ENCODE results near the gene PIP4K2C.
"Not testable (repeated sequence)": the region's sequence is repeated elsewhere in the genome, so short reads cannot be mapped to it uniquely, and the experiment has no call there.

The PIP4K2C gene

DNA sequence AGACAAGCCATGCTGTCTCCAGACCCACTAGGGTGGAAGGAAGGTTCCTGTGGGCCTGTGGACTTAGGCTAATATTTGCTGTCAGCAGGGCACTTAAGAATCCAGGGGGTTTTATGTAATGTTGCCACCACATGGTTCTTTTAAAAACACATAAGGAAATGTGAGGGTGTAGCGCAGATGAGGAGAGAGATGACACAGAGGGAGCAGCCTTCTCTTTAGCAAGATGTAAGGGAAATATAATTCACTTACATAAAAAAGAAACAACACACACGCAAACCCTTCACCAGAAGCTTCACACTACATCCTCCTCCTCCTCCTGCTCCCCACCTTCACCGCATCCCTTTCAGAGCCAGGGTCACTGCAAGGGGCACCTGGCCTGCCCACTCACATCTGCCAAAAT, 4.9 kb upstream of the PIP4K2C start:
- DNase-seq: no peak

DNA sequence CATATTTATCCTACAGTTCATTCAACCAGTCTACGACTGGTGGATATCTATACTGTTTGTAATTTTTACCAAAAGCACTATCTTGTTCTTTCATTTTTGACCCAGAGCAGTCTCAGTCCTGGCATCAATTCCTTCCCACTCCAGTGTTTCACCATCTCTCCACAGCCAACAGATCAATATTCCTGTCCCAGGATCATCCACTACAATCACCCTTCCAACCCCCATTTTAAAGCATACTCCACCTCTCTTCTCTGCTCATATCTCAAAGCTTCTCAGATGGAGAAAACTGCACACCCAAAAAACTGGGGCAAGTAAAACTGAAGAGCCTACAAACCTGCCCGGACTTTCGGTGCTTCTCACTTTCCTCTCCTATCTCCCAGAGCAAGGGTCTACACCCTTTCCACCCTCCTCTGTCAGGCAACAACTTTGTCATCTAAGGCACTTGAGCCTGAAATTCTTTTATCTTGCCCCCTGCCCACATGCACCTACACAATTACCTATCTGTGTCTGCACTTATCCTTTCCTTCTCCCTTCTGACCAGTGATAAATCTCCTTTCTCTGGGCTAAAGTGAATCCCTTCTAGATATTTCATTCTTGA, 4.1 kb upstream of the PIP4K2C start:
- no peak for DNase-seq

DNA sequence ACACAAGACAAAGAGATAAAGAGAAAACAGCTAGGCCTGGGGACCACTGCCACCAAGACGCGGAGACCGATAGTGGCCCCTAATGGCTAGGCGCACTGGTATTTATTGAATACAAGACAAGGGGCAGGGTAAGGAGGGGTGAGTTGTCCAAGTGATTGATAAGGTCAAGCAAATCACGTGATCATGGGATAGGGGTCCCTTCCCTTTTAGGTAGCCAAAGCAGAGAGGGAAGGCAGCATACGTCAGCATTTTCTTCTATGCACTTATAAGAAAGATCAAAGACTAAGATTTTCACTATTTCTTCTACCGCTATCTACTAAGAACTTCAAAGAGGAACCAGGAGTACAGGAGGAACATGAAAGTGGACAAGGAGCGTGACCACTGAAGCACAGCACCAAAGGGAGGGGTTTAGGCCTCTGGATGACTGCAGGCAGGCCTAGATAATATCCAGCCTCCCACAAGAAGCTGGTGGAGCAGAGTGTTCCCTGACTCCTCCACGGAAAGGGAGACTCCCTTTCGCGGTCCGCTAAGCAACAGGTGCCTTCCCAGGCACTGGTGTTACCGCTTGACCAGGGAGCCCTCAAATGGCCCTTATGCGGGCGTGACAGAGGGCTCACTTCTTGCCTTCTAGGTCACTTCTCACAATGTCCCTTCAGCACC, 1.9 kb upstream of the PIP4K2C start:
- DNase-seq: not testable (repeated sequence)

DNA sequence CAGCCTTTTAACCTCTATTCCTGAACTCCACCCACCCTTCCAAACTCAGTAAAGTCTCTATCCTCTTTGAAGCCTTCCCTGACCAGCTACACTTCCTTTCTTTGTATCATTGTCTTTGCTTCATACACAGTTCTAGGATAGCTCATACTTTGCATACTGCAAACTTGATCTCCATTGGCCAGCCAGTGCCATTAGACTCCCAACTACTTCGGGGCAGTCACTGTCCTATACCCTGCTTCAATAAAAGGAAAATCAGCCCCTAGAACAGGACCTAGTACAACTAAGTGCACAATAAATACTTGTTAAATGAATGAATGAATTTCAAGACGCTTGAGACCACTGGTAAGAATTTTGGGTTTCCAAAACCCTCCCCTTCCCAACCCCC, 521 bp upstream of the PIP4K2C start:
- no peak for DNase-seq

DNA sequence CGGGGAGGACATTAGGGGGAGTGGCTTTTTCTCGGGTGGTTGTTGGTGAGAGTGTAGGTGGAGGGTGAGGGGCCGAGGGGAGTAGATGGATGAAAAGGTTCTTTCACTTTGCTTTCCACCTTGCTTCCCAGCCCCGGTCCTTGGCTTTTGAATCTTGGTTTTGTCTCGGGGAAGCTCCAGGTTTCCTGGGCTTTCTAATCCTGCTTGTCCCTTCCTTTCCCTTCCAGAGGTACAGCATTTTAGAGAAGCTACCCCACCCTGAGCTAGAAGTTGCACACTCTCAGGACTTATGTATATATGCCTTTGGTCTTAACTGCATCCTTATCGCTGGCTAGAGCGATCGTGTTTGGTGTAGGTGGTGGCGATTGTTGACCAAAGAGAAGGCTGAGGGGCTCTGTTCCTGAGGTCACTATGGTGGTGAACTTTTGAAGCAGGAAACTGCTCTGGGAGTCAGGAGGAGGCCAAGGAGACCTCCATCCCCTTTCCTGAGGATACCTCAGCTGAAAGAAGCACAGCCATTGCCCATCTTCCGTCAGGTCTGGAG, 862 bp downstream of the PIP4K2C start:
- no peak for DNase-seq

DNA sequence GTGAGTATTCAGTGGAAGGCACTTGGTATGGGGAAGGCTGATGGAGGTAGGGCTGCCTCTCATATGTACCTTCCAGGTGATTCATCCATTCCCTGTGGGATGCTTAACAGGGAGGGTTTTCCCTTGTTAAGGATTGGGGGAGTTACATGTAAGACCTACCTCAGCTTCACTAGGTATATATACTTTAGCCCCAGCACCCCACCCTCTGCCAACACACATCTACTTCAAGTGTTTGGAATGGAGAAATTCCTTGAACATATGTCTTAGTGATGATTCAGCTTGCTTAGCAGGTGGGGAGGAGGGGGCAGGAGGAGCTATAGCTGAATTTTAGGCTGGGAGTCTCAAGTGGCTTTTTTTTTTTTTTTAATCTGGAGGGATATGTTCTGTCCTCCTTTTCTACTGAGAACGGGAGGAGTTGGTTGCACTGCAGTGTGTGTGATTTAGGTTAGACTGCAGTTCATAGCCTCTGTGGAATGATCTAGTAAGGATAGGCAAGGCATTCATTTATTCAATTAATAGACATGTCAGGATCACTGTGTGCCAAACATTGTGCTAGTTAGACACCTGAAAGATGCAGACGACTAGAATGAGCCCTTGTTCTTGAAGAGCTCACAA, 1.7 kb downstream of the PIP4K2C start:
- DNase-seq: peak; percentile 77

DNA sequence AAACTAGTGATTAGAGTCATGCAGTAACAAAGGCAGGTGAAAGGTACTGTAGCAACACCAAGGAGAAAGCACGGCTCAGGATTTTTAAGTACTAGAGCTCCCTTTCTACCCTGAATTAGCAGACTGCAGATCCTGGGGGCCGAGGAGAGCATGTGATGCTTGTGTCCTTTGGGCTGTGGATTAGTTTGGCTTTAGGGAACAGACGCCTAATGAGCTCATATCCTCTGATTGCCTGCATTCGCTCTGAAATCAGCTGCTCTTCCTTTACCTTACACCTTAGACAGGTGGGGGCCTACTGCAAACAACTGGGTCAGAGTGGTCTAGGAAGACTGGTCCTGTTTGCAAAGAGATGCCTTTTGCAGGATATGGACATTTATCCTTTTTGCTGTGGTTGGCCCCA, 2.2 kb downstream of the PIP4K2C start:
- no peak for DNase-seq

DNA sequence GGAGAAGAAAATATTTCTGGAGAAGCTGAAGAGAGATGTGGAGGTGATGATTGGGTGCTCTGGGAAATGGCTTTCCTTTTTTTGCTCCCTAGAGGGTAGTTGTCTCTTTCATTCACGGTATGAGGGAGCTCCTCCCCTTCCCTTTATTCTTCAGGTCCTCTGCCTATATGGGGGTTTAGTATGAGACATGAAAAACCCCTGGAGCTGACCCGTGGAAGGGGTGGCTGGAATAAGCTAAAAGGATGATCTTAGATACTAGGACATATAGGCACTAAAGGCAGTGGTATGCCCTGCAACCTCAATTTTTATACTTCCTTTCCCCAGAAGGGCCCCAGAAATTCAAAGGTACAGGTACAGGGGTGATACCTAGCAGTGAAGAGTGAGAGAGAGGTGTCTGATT, 9.4 kb downstream of the PIP4K2C start:
- DNase-seq: no peak

DNA sequence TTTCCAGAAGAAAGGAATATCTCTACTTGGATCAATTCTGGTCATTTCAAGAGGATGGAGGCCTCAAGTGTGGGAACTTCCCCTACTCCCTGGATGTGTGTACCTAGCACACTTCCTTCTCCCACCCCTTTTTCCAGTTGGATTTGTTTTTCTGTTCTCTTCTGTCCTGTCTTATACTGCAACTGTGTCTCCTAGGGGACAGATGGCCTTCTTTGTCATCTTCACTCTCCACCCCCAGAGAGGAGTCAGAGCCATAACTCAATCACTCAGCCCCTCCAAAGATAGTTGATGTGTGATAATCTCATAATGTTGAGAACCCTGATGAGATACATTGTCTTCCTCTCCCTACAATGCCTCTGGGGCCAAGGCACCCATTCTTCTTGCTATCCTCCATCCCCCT, 11.6 kb downstream of the PIP4K2C start:
- DNase-seq: no peak

DNA sequence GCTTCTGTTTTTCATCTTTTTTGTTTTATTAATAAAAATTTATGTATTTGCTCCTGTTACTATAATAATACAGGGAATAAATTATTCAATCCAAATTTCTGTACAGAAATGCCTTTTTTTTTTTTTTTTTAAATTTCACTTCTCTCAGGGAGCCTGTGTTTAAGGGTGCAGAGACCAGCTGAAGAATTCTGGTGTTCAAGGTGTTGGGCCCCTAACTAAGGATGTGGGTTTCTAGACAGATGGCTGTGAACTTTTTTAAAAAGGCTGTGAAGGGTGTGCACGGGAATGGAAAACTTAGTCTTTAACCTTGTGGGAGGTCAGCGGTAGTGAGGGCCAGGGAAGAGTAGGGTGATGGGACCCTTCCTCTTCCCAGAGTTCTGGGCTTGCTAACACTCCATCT, 12.3 kb downstream of the PIP4K2C start:
- DNase-seq: no peak

DNA sequence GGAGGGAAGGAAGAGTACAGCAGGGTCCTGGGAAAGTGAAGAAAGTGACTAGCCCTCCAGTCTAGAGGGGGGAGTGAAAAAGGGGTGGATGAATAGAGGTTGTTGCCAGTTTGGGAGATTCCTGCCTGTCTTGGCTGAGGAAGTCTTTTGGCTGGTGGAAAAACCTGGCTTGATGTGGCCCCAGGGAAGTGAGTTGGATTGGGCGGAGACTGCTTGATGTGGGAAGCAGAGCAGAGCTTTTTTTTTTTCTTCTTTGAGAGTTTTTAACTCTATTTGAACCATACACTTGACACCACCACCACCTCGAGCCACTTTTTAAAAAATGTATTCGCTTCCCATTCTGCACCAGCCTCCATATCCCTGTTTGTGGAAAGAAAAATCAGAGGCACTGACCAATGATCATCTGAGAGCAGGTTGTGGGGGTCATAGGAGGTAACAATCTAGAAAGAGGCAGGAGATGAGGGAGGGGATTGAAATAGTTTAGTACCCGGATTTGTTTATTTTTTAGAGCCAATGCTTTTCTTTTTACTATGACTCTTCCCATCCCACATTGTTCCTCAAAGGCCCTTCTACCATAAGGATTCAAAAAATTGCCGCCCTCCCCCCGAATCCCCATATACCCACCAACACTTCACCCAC, 12.9 kb downstream of the PIP4K2C start:
- no peak for DNase-seq

DNA sequence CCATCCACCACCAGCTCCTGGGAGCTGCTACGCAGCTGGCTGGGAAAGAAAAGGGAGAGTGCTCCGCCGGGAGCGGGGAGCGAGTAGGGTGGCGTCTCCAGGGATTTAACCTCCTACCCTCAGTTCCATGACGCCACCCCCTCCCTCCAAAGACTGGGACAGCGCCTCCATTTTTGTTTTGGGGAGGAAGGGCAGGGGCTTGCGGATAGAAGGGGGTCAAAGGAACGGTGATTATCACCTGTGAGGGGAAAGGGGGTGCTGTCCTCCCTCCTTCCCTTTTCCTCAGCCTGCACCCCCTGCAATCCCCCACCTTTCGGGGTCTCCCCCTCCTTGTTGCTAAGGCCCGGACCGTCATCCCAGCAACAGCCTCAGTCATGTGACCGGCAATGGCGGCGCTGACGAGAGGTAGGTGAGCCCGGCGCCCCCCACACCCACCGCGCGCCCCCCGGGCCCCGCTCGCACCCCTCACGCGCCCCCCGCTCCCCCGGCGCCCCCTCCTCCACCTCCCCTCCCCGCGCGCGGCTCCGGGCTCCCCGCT, 13.5 kb downstream of the PIP4K2C start, which contains the start of gene DTX3:
Gene DTX3 (plus strand): TSS at position 371 of the 538 bp plus-strand sequence. CDS start 1,694 bp downstream, outside the sequence.
- no peak for DNase-seq

DNA sequence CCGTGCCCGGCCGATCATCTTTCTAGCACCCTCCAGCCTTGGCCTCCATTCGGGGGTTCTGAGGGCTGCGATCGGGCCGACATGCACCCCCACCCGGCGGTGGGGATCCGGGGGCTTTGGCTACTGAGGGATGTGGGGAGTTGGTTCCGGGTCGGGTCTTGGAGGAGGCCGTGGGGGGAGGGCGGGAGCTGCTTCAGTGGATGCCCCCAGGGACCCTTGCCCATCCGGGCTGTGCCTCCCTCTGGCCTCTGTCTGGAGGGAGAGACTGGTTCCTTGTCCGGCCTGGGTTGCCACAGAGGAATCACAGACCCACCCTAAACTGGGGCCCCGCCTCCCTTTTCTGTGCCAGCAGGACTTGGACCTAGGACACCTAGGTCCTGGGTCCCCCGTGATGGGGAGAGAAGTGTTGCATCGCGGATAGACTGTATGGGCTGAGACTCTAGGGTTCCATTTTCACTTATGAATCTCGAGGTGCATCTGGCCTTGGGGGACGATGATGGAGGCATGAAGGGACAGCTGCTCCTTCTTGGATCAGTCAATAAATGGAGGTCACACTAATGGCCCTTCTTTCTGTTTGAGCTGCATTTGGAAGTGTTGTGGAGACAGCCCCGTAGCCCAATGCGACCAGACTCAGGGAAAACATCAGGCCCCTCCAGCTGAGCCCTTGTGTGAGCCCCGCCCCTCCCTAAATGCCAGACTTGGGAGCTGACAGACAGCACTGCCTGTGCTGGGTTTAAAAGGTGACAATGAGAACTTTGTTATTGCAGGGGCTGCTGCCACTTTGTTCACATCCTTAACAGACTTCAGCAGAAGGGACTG, 14.2 kb downstream of the PIP4K2C start:
- no peak for DNase-seq

DNA sequence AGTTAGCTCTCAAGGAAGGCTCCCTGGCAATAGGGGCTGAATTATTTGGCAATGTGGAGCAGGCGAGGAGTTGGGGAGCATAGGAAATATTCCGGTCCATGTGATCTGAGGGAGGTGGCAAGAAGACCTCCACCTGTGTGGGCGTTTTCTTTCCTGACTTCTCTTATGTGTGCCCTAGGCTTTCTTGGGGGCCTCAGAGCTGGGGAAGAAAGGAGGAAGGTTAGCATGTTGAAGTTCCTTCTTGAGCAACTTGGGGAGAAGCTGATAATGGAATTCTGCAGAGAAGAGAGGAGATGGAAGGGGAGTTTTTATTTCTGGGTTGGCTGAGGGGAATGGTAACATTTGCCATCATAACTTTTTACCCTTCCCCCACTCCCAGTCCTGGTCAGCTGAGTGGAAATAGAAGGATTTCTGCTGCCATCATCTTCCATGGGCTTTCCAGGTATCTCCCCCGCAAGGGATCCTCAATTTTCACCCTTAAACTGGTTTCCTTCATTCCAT, 14.9 kb downstream of the PIP4K2C start:
- no peak for DNase-seq

DNA sequence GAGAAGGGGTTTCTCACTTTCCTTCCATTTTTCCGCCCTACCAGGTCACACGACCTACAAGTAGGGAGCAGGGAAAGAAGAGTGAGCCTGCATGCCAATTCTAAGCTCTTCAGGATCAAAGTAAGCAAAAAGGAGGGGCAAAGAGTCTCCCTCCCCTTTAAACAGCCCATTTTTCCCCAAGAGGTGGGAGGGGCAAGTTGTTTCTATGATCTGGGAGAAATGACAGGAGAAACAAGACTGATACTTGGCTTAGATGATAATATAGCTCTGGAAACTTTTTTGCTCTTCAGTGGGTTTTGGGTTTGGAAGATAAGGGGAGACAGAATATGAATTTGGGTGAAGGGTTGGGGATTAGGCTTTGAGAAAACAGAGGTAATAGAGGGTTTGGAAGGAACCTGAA, 15.4 kb downstream of the PIP4K2C start:
- no peak for DNase-seq

DNA sequence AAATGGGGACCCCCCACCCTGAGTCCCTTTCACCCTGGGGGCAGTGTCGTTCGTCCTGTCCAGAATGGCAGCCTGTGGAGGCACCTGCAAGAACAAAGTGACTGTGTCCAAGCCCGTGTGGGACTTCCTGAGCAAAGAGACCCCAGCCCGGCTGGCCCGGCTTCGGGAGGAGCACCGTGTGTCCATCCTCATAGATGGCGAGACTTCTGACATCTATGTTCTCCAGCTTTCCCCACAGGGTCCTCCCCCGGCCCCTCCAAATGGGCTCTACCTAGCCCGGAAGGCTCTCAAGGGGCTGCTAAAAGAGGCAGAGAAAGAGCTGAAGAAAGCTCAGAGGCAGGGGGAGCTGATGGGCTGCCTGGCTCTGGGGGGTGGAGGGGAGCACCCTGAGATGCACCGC, 15.8 kb downstream of the PIP4K2C start:
- no peak for DNase-seq

DNA sequence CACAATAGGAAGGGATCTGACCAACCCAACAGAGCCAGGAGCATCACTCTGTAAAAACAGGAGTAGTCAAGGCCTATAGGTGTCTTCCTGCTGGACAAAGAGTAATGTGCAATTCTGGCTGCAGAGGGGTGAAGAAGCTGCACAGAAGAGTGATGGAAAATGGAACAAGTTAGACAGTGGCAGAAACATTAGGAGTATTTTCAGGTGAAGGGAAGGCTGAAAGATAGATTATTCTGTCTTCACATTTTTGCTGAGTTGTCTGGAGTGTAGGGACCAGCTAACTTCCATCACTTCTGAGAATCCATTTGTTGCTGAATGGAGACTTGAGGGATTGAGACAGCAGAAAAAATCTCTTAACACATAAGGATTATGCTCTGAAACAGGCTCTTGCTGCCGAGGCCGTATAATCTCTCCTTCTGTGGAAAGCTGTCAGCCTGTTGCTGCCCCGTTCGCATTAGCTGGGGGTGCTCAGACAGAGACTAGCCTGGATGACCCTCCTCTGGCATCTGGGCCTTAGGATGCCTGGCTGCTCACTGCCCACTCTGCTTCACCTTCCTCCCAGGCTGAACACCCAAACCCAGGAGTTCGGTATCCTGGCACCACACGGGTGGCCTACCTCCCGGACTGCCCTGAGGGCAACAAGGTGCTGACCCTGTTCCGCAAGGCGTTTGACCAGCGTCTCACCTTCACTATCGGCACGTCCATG, 17.1 kb downstream of the PIP4K2C start:
- DNase-seq: no peak

DNA sequence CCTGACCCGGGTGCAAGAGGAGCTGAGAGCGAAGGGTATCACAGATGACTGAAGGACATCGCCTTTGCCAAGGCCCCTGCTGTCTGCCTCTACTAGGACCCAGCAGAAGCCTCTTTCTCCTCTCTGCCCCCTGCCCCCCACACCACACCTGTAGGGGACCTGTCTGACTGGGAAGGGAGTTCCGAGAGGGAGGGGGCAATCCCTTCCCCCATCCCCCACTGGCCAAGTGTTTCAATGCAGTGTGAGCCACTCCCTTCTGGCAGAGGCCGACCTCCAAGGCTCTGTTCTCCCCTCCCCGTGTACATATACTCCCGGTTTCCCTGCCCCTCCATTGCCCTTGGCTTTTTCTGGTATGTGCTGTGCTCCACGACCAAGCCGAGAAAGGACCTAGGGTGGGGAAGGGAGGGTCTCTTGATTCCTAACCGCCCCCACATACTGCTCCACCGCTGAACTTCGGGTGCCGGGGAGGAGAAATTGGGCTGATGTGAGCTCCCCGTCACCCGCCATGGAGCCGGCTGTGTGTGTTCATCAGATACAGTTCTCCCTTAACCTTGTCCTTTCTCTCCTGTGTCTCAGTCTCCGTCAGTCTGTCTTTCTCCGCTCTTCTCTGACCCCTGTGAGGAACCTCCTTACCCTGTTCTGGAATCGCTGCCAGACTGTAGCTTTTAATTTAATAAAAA, 18.2 kb downstream of the PIP4K2C start:
- DNase-seq: no peak

DNA sequence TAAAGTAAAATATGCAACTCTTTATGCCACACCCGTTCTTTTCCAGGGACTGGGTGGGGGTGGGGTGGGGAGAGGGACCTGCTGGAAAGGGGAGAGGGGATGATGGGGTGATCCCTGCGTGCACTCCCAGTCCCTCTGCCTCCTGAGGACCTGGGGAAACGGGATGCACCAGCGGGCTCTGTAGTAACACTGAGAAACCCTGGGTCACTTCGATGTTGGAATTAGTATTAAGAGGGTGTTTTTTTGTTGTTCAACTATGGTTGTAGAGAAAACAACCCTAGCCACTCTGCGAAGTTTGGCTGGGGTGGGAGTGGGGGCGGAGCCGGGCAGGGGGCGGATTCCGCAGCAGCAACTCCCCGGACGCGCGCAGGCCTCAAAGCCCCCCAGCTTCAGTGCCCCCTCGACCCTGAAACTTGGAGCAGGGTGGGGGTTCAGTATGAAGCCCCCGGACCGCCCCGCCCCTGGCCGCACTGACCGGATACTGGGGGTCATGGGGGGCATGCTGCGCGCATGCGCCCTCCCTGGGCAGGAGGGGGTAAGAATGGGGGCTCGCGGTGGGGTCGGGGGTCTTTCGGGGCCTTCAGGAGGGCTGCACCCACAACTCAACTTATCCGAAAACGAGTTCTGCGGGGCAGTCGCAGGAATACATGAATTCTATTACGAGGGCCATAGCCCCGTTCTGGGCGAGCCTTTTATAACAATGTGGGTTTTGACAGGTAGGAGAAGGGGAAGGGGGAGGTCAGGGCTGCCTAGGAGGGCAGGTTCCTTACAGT, 19.0 kb downstream of the PIP4K2C start:
- no peak for DNase-seq

DNA sequence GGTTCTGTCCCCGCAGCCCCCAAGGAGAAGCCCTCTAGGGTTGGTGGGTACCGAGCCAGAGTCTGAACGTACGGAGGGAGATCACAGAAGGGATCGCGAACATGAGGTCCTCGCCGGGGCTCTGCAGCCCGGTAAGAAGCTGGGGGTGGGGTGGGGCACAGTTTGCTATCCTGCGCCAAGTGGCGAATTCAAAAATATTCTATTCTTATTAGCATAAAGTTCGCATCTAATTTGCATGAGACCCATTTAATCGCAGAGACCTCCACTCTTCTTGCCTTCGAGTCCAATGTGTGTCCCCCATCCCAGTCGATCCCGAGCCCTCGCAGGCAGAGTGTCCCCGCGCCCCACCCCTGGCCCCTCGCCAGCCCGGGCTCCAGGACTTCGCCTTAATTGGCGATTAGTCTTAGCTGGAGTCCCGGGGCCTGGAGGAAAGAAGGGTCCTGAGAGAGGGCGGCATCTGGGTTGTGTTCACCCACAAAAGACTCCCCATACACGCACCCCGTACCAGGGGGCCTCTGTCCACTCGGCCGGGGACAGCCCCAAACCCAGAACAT, 19.6 kb downstream of the PIP4K2C start:
- DNase-seq: no peak
